ENCODE data around the gene HSPD1.

The HSPD1 gene

GRCh38 chr2:197517150-197517549 is 17.5 kb upstream of the HSPD1 start:
- peak overlapping the region; percentile 90 for H3K4me3 ChIP-seq (ENCODE audit: low read depth, low read length)
- DNase-seq (ENCODE audit: low read depth), result no peak
- TF ChIP-seq, protein P1, sequence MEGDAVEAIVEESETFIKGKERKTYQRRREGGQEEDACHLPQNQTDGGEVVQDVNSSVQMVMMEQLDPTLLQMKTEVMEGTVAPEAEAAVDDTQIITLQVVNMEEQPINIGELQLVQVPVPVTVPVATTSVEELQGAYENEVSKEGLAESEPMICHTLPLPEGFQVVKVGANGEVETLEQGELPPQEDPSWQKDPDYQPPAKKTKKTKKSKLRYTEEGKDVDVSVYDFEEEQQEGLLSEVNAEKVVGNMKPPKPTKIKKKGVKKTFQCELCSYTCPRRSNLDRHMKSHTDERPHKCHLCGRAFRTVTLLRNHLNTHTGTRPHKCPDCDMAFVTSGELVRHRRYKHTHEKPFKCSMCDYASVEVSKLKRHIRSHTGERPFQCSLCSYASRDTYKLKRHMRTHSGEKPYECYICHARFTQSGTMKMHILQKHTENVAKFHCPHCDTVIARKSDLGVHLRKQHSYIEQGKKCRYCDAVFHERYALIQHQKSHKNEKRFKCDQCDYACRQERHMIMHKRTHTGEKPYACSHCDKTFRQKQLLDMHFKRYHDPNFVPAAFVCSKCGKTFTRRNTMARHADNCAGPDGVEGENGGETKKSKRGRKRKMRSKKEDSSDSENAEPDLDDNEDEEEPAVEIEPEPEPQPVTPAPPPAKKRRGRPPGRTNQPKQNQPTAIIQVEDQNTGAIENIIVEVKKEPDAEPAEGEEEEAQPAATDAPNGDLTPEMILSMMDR (IDR thresholded peaks at IDR 0.05; ENCODE audit: insufficient read depth, low read depth, low read length, missing control alignments), result no peak

DNA sequence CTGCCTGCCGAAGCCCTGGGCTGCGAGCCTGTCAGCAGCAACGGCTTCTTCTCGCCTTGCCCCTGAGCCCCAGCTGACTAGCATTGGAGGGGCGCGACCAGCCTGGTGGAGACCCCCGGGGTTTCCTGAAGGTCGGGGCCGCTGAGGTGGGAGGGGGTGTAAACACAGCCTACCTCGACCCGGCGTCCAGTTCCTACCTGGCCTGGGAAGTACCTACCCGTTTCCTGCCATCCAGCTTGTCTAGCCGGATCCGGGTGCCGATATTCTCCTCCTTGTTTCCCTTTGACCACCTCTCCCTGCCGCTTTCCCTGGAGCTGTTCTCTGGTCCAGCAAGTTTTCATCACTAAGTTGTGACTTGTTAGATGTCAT is 16.7 kb upstream of the HSPD1 start:
- H3K4me3 ChIP-seq (ENCODE audit: low read depth, low read length), result peak overlapping the region; percentile 90
- DNase-seq (ENCODE audit: low read depth), result peak; percentile 50
- TF ChIP-seq, protein P1 (IDR thresholded peaks at IDR 0.05; ENCODE audit: insufficient read depth, low read depth, low read length, missing control alignments), result no peak

GRCh38 chr2:197515739-197516392 is 16.2 kb upstream of the HSPD1 start, which contains the start of gene MOB4:
Gene MOB4, plus strand, starts transcription at chr2:197516066. Its CDS starts 21 bp downstream, at chr2:197516087.
- peak within 1 kb of the TSS; percentile 90 for H3K4me3 ChIP-seq (ENCODE audit: low read depth, low read length)
- TF ChIP-seq, protein P1 (IDR thresholded peaks at IDR 0.05; ENCODE audit: insufficient read depth, low read depth, low read length, missing control alignments), result no peak
- peak; percentile 98 for DNase-seq (ENCODE audit: low read depth)

DNA sequence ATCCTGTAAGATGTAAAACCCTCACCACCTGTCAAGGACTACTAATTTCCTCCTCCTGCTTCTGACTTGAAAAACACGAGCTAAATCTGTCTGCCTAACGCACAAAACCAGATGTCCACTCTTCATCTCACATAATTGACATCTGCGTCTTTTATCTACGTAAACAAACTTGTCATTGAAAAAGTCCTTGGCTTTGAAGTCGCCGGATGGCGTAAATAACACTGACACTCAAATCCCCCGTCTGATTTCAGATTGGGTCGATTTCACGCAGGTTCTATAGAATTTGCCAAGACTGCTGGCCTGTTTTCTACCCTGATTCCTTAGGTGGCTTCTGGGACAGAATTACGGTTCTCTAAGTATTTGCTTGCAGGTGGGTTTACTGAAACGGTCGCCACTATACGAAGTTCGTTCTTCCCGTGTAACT is 15.7 kb upstream of the HSPD1 start:
- TF ChIP-seq, protein P1 (IDR thresholded peaks at IDR 0.05; ENCODE audit: insufficient read depth, low read depth, low read length, missing control alignments), result no peak
- H3K4me3 ChIP-seq (ENCODE audit: low read depth, low read length), result peak overlapping the region; percentile 90
- peak; percentile 60 for DNase-seq (ENCODE audit: low read depth)

DNA sequence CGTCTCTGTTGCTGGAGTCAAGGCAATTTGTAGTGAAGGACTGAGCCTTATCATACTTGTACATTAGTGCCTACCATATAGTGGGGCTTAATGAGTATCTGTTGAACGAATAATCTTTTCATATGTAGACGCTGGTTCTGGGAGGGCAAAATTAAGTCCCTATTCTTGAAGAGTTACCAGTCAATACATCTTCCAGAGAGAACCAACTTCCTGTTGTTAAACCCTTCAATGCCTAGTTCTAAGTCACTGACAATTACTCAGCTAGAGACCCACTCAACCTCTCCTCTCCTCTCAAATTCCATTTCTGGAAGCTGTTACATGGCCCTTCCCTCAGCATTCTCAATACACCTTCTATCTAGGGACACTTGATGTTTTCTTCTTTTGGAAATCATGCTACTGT is 15.1 kb upstream of the HSPD1 start:
- H3K4me3 ChIP-seq (ENCODE audit: low read depth, low read length), result peak overlapping the region; percentile 90
- peak; percentile 29 for DNase-seq (ENCODE audit: low read depth)
- TF ChIP-seq, protein P1 (IDR thresholded peaks at IDR 0.05; ENCODE audit: insufficient read depth, low read depth, low read length, missing control alignments), result no peak

DNA sequence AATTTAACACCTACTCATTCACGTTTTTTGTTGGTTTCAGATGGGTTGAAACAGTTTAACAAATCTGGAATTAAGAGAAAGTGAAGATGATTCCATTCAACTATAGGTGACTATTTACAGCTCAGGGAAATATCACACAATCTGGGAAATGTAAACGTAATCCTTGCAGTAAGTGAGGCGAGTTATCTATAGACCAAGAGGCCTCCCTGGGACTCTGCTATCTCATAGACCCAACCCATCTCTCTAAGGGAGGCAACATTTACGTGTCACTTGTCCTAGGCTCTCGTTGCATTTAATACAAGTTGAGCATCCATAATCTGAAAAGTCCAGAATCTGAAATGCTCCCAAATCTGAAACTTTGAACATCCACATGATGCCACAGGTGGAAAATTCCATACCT is 14.3 kb upstream of the HSPD1 start:
- no peak overlapping the region for H3K4me3 ChIP-seq (ENCODE audit: low read depth, low read length)
- TF ChIP-seq, protein P1 (IDR thresholded peaks at IDR 0.05; ENCODE audit: insufficient read depth, low read depth, low read length, missing control alignments), result no peak
- DNase-seq (ENCODE audit: low read depth), result no peak

GRCh38 chr2:197506658-197507057 is 7.0 kb upstream of the HSPD1 start:
- DNase-seq (ENCODE audit: low read depth), result no peak
- no peak overlapping the region for H3K4me3 ChIP-seq (ENCODE audit: low read depth, low read length)
- TF ChIP-seq, protein P1 (IDR thresholded peaks at IDR 0.05; ENCODE audit: insufficient read depth, low read depth, low read length, missing control alignments), result no peak

Data from GM12865 (cell line).